HCT116 (cell line): ENCODE measurements around the gene WASHC2A. TPM values are rescaled to one million over a fixed set of nuclear protein-coding genes. Genes with fewer than 3 reads are reported as not detected.
"Not testable (repeated sequence)": the region's sequence is repeated elsewhere in the genome, so short reads cannot be mapped to it uniquely, and the experiment has no call there.

Source experiments
- ATAC-seq: fragments of 200-7000 bp; cut with Tn5 transposase; 2 replicates; pipeline ENCODE4 v1.9.1; 2020; ENCODE audit warnings: mild to moderate bottlenecking, moderate library complexity
- BruUV-seq: library from RNA; stranded (reverse); fragments of 400-500 nt; replicated peaks from 2 replicates; lab custom pipeline; 2021; lab: Mats Ljungman, UMichigan
- CTCF ChIA-PET: fragments of 300-600 bp; sonication (Branson Sonifier 250); formaldehyde crosslinking; loops from one replicate; lab custom pipeline; 2021; ENCODE audit warnings: antibody characterized with exemption; lab: Charles Lee
- POLR2A ChIA-PET: fragments of 300-600, 350-600 bp; sonication (Branson Sonifier 250); formaldehyde crosslinking; loops from one replicate; lab custom pipeline; 2021; ENCODE audit warnings: antibody characterized with exemption; lab: Charles Lee
- RAD21 ChIA-PET, 2 experiments: fragments of 300-600 bp; sonication (Branson Sonifier 250); formaldehyde crosslinking; loops; one replicate each; lab custom pipeline; 2023; ENCODE audit warnings: low total read pairs in 2 of 2; ENCODE audit not compliant: uncharacterized antibody in 2 of 2, unreplicated experiment in 2 of 2, low non-redundant PET in 1 of 2; lab: Charles Lee
- DNase-seq: peaks from one replicate; pipeline ENCODE4 v3.0.0-alpha.2; 2010; ENCODE audit warnings: low read depth, low spot score
- H2AFZ ChIP-seq: fragments of 200-600 bp; shearing (Covaris generic), sonication (generic); 2 replicates; pipeline ENCODE4 v1.6.1; 2017; ENCODE audit warnings: low read depth, mixed run types, mixed read lengths, antibody characterized with exemption, low read length; ENCODE audit not compliant: poor library complexity, severe bottlenecking
- H3K27ac ChIP-seq: 2 replicates; pipeline ENCODE4 v1.5.1; 2012; ENCODE audit warnings: low read depth, low read length
- H3K27me3 ChIP-seq: fragments of 200-600 bp; sonication (generic); 2 replicates; pipeline ENCODE4 v1.6.1; 2016; ENCODE audit warnings: mixed run types, low read length, mixed read lengths; ENCODE audit not compliant: insufficient read depth
- H3K36me3 ChIP-seq, 2 experiments: fragments of 200-500 bp in 1 of 2; fragments of 200-600 bp in 1 of 2; sonication (Bioruptor generic) in 1 of 2; sonication (generic) in 1 of 2; 2 replicates each; pipeline versions ENCODE4 v1.5.1 to v1.6.1; 2014 to 2016; ENCODE audit warnings: low read length in 2 of 2, inconsistent platforms in 1 of 2, mixed read lengths in 1 of 2, mixed run types in 1 of 2; ENCODE audit not compliant: insufficient read depth in 2 of 2, control insufficient read depth in 1 of 2
- H3K4me1 ChIP-seq, 2 experiments: fragments of 200-600 bp in 1 of 2; sonication (generic) in 1 of 2; 2 replicates each; pipeline versions ENCODE4 v1.5.1 to v1.6.1; 2012 to 2017; ENCODE audit warnings: low read length in 2 of 2, inconsistent platforms in 1 of 2, mild to moderate bottlenecking in 1 of 2, mixed read lengths in 1 of 2, mixed run types in 1 of 2, moderate library complexity in 1 of 2; ENCODE audit not compliant: insufficient read depth in 2 of 2, control insufficient read depth in 1 of 2
- H3K4me2 ChIP-seq: fragments of 200-600 bp; sonication (generic); 2 replicates; pipeline ENCODE4 v1.6.1; 2017; ENCODE audit warnings: mixed run types, low read length, mixed read lengths
- H3K4me3 ChIP-seq, 2 experiments: fragments of 200-600 bp in 1 of 2; sonication (generic) in 1 of 2; replicated peaks in 1 of 2; 2 replicates each; pipeline ENCODE4 v1.5.1; 2011 to 2016; ENCODE audit warnings: low read length in 2 of 2, control low read depth in 1 of 2, low read depth in 1 of 2, mild to moderate bottlenecking in 1 of 2, mixed read lengths in 1 of 2, mixed run types in 1 of 2
- H3K79me2 ChIP-seq: fragments of 200-600 bp; sonication (generic); 2 replicates; pipeline ENCODE4 v1.6.1; 2017; ENCODE audit warnings: mild to moderate bottlenecking, mixed run types, low read length, moderate library complexity, mixed read lengths; ENCODE audit not compliant: insufficient read depth
- H3K9ac ChIP-seq: fragments of 200-600 bp; sonication (generic); 2 replicates; pipeline ENCODE4 v1.6.1; 2016; ENCODE audit warnings: low read length, mixed read lengths
- H3K9me2 ChIP-seq: fragments of 200-600 bp; sonication (generic), shearing (Covaris generic); 2 replicates; pipeline ENCODE4 v1.6.1; 2017; ENCODE audit warnings: mixed run types, mild to moderate bottlenecking, moderate library complexity; ENCODE audit not compliant: insufficient read depth
- H3K9me3 ChIP-seq, 2 experiments: fragments of 200-500 bp in 1 of 2; fragments of 200-600 bp in 1 of 2; sonication (Bioruptor generic) in 1 of 2; sonication (generic) in 1 of 2; 2 replicates each; pipeline ENCODE4 v1.6.1; 2014 to 2017; ENCODE audit warnings: low read length in 2 of 2, mixed read lengths in 2 of 2, inconsistent platforms in 1 of 2, low read depth in 1 of 2, mild to moderate bottlenecking in 1 of 2, mixed run types in 1 of 2, moderate library complexity in 1 of 2; ENCODE audit not compliant: control insufficient read depth in 1 of 2, insufficient read depth in 1 of 2
- H4K20me1 ChIP-seq: fragments of 200-600 bp; sonication (generic), shearing (Covaris generic); 2 replicates; pipeline ENCODE4 v1.6.1; 2017; ENCODE audit warnings: mixed run types, mild to moderate bottlenecking, moderate library complexity; ENCODE audit not compliant: insufficient read depth
- ELF1 ChIP-seq: IDR thresholded peaks from 2 replicates; pipeline ENCODE4 v1.6.1; 2012; ENCODE audit warnings: low read depth, borderline replicate concordance
- EZH2 ChIP-seq: fragments of 200-600 bp; sonication (generic); IDR thresholded peaks from 2 replicates; pipeline ENCODE4 v1.6.1; 2017; ENCODE audit warnings: antibody characterized with exemption, mixed run types
- EZH2phosphoT487 ChIP-seq: fragments of 200-600 bp; IDR thresholded peaks from 2 replicates; pipeline ENCODE4 v1.6.1; 2018; ENCODE audit warnings: antibody characterized with exemption, borderline replicate concordance
- POLR2AphosphoS5 ChIP-seq: IDR thresholded peaks from 2 replicates; pipeline ENCODE4 v1.6.1; 2011; ENCODE audit warnings: mild to moderate bottlenecking, low read depth, low read length, moderate library complexity
- RAD21 ChIP-seq: IDR thresholded peaks from 2 replicates; pipeline ENCODE4 v1.6.1; 2012; ENCODE audit warnings: low read depth, mild to moderate bottlenecking
- SIN3A ChIP-seq: IDR thresholded peaks from 2 replicates; pipeline ENCODE4 v1.6.1; 2012; ENCODE audit warnings: low read depth
- SP1 ChIP-seq: IDR thresholded peaks from 2 replicates; pipeline ENCODE4 v1.6.1; 2012; ENCODE audit warnings: low read depth
- YY1 ChIP-seq: IDR thresholded peaks from 2 replicates; pipeline ENCODE4 v1.6.1; 2011; ENCODE audit warnings: low read length, low read depth, moderate library complexity, mild to moderate bottlenecking; ENCODE audit not compliant: insufficient replicate concordance; ENCODE audit errors: extremely low read depth
- intact Hi-C: fragments of 100-400 bp; cut with micrococcal nuclease; formaldehyde crosslinking; loops from 2 replicates; pipeline ENCODE4 v1.10.0; 2022
- total RNA-seq: library from RNA; stranded (reverse); gene quantifications from one replicate; pipeline ENCODE4 v1.2.1, GENCODE V29; 2021; ENCODE audit not compliant: unreplicated experiment
- TF ChIP-seq, protein P1 (sequence below): IDR thresholded peaks from 2 replicates; pipeline ENCODE4 v1.6.1; 2011; ENCODE audit warnings: mild to moderate bottlenecking, low read length, moderate library complexity; ENCODE audit not compliant: insufficient replicate concordance; ENCODE audit errors: extremely low read depth

The WASHC2A gene
- total RNA-seq, 1 experiment from 2014 or later = 19.2 TPM

DNA sequence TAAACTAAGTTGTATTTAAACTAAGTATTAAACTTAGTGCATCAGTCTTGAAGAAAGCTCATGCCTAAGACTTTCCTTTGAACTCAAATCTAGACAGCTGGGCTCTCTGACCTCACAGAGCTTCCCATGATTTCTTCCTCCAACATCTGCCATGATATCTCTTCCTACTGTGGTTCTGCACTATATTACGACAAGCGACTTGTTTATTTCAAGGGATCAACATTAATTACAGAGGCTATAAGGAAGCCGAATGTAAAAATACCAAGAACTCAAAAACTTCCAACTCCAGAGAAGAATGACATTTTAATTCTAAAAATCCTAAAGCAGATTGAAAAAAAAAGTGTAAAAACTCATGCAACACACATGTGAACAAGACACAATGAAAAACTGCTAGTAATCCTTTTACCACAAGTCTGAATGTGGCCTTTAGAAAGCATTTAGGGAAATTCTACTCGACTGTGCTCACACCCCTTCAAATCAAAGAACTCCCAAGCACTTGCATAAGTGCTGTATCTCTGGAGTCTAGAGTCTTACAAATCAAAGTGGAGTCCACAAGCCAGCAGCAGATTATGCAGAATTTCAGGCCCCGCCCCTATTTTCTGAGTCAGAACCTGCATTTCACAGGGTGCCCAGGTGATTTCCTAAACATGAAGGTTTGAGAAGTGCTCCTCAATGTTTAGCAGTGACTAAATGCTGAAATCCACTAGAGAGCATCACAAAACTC lies 22.7 kb upstream of the WASHC2A start (continued):
- TF ChIP-seq, protein P1, sequence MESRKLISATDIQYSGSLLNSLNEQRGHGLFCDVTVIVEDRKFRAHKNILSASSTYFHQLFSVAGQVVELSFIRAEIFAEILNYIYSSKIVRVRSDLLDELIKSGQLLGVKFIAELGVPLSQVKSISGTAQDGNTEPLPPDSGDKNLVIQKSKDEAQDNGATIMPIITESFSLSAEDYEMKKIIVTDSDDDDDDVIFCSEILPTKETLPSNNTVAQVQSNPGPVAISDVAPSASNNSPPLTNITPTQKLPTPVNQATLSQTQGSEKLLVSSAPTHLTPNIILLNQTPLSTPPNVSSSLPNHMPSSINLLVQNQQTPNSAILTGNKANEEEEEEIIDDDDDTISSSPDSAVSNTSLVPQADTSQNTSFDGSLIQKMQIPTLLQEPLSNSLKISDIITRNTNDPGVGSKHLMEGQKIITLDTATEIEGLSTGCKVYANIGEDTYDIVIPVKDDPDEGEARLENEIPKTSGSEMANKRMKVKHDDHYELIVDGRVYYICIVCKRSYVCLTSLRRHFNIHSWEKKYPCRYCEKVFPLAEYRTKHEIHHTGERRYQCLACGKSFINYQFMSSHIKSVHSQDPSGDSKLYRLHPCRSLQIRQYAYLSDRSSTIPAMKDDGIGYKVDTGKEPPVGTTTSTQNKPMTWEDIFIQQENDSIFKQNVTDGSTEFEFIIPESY = no peak
- TF ChIP-seq YY1 (no peak), POLR2AphosphoS5 (no peak), EZH2phosphoT487 (no peak), SIN3A (no peak), ELF1 (no peak), RAD21 (no peak), SP1 (no peak), EZH2 (no peak)
- TF ChIP-seq, all 23 proteins: peak for 0

DNA sequence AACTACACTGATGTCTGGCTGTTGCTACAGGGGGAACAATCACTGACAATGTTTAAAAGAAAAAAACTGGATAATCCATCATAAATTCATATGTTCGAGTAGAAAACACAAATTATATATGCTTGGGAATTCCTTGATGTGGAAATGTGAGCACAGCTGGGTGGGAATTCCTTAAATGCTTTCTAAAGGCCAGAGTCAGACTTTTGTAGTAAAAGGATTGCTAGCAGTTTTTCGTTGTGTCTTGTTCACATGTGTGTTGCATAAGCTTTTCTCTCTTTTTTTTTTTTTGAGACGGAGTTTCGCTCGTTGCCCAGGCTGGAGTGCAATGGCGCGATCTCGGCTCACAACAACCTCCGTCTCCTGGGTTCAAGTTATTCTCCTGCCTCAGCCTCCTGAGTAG lies 21.3 kb upstream of the WASHC2A start:
- H3K79me2 ChIP-seq, H3K4me3 ChIP-seq: not testable (repeated sequence)

DNA sequence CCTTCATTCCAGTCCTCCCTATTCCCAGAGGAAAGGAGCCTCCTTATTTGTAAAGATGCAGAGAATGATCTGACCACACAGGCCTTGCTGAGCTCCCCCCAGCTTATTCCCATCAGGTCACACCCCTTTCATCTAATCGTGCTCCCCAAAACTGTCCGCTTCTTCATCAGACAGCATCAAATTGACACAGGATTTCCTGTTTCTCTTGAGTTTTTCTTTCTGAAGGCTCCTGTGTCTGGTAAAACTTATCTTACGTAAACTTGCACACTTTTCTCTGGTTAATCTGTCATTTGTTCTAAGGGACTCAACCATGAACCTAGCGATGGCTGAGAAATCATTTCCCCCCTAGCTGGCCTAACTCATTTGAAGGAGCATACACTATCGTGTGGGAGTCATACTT lies 20.2 kb upstream of the WASHC2A start:
- intact Hi-C loops, H3K79me2 ChIP-seq, H3K36me3 ChIP-seq, H3K9me3 ChIP-seq, DNase-seq, ATAC-seq, BruUV-seq, CTCF ChIA-PET, H3K27me3 ChIP-seq, RAD21 ChIA-PET, H2AFZ ChIP-seq, POLR2A ChIA-PET, H3K4me3 ChIP-seq, H3K27ac ChIP-seq, H3K4me1 ChIP-seq, H3K9me2 ChIP-seq, H4K20me1 ChIP-seq, H3K4me2 ChIP-seq, H3K9ac ChIP-seq: not testable (repeated sequence)

More for the DNA sequence above, 21.3 kb upstream of the WASHC2A start:
- H3K4me2 ChIP-seq, H3K9me3 ChIP-seq, H3K27ac ChIP-seq, DNase-seq, H3K4me1 ChIP-seq, intact Hi-C loops, RAD21 ChIA-PET, H3K36me3 ChIP-seq, POLR2A ChIA-PET, CTCF ChIA-PET, H4K20me1 ChIP-seq, BruUV-seq, ATAC-seq, H3K9ac ChIP-seq, H3K27me3 ChIP-seq, H2AFZ ChIP-seq, H3K9me2 ChIP-seq: not testable (repeated sequence)
